NB4 (cell line): ENCODE results near the gene IFT122.

ENCODE experiments used
- DNase-seq: peaks from one replicate; pipeline ENCODE4 v3.0.0; 2010; ENCODE audit warnings: low read depth
- H3K4me3 ChIP-seq: one replicate; pipeline ENCODE4 v1.5.1; 2011; ENCODE audit warnings: mild to moderate bottlenecking, low read depth, low read length, moderate library complexity
- CTCF ChIP-seq: IDR thresholded peaks from one replicate; pipeline ENCODE4 v1.5.1; 2012; ENCODE audit warnings: low read depth, low read length
- MAX ChIP-seq: IDR thresholded peaks from 2 replicates; pipeline ENCODE4 v1.6.1; 2011; ENCODE audit warnings: low read depth, low read length
- MYC ChIP-seq: IDR thresholded peaks from 2 replicates; pipeline ENCODE4 v1.6.1; 2011; ENCODE audit warnings: low read depth, low read length
- POLR2A ChIP-seq: IDR thresholded peaks from 2 replicates; pipeline ENCODE4 v1.6.1; 2011; ENCODE audit warnings: mild to moderate bottlenecking; ENCODE audit not compliant: insufficient read length; ENCODE audit errors: extremely low read depth

IFT122 gene

GRCh38 chr3:129555616-129556357 lies 115.8 kb downstream of the IFT122 start:
- H3K4me3 ChIP-seq = no peak overlapping the region
- DNase-seq = no peak
- TF ChIP-seq POLR2A = no peak
- TF ChIP-seq MYC = no peak
- TF ChIP-seq MAX = no peak
- TF ChIP-seq CTCF = no peak

- H3K4me3 ChIP-seq = no peak overlapping the region
- no peak for DNase-seq
- TF ChIP-seq CTCF = no peak
- no peak for TF ChIP-seq MYC
- TF ChIP-seq MAX = no peak
- no peak for TF ChIP-seq POLR2A
Observed at GRCh38 chr3:129556358-129556695, 116.3 kb downstream of the IFT122 start.

GRCh38 chr3:129556890-129557547 lies 117.0 kb downstream of the IFT122 start:
- DNase-seq = no peak
- no peak for TF ChIP-seq MYC
- TF ChIP-seq POLR2A = no peak
- no peak for TF ChIP-seq CTCF
- no peak for TF ChIP-seq MAX
- H3K4me3 ChIP-seq = no peak overlapping the region

- H3K4me3 ChIP-seq = no peak overlapping the region
- TF ChIP-seq CTCF (no peak), MAX (no peak), MYC (no peak), POLR2A (no peak)
- DNase-seq = no peak
Observed at GRCh38 chr3:129557548-129557894, 117.5 kb downstream of the IFT122 start.

- H3K4me3 ChIP-seq = no peak overlapping the region
- TF ChIP-seq MYC (no peak), POLR2A (no peak), CTCF (no peak), MAX (no peak)
- no peak for DNase-seq
Observed at GRCh38 chr3:129558081-129558771, 118.2 kb downstream of the IFT122 start.
